H9 (cell line): ENCODE measurements around the gene TRIM54. TPM values are rescaled to one million over a fixed set of nuclear protein-coding genes. Genes with fewer than 3 reads are reported as not detected.

Source experiments
- DNase-seq: peaks from one replicate; pipeline ENCODE4 v3.0.0-alpha.2; 2017
- H2AFZ ChIP-seq: one replicate; pipeline ENCODE4 v1.6.1; 2013; ENCODE audit warnings: mild to moderate bottlenecking, low read length, control low read depth, moderate library complexity
- H2AK5ac ChIP-seq: 2 replicates; pipeline ENCODE4 v1.6.1; 2013; ENCODE audit warnings: low read length, control low read depth, mixed read lengths; ENCODE audit not compliant: insufficient read length
- H2BK120ac ChIP-seq: one replicate; pipeline ENCODE4 v1.6.1; 2013; ENCODE audit warnings: low read depth, mild to moderate bottlenecking, low read length, control low read depth, inconsistent platforms; ENCODE audit not compliant: poor library complexity, severe bottlenecking
- H2BK12ac ChIP-seq: 2 replicates; pipeline ENCODE4 v1.6.1; 2013; ENCODE audit warnings: low read length, control low read depth, mixed read lengths, low read depth; ENCODE audit not compliant: insufficient read length
- H2BK15ac ChIP-seq: 2 replicates; pipeline ENCODE4 v1.6.1; 2013; ENCODE audit warnings: low read depth, low read length, control low read depth
- H2BK20ac ChIP-seq: one replicate; pipeline ENCODE4 v1.6.1; 2013; ENCODE audit warnings: low read depth, mild to moderate bottlenecking, low read length, control low read depth, inconsistent platforms; ENCODE audit not compliant: poor library complexity, severe bottlenecking
- H2BK5ac ChIP-seq: 2 replicates; pipeline ENCODE4 v1.6.1; 2013; ENCODE audit warnings: low read length, control low read depth, mixed read lengths; ENCODE audit not compliant: insufficient read length
- H3K14ac ChIP-seq: 2 replicates; pipeline ENCODE4 v1.6.1; 2013; ENCODE audit warnings: low read length, control low read depth; ENCODE audit not compliant: insufficient read depth
- H3K18ac ChIP-seq: 2 replicates; pipeline ENCODE4 v1.6.1; 2013; ENCODE audit warnings: low read depth, mild to moderate bottlenecking, mixed read lengths, low read length, control low read depth; ENCODE audit not compliant: insufficient read length
- H3K23ac ChIP-seq: 2 replicates; pipeline ENCODE4 v1.6.1; 2013; ENCODE audit warnings: low read length, control low read depth, mixed read lengths, low read depth; ENCODE audit not compliant: insufficient read length
- H3K23me2 ChIP-seq: 2 replicates; pipeline ENCODE4 v1.6.1; 2013; ENCODE audit warnings: low read depth, mild to moderate bottlenecking, mixed read lengths, low read length, control low read depth; ENCODE audit not compliant: insufficient read length, poor library complexity, severe bottlenecking
- H3K27ac ChIP-seq: 2 replicates; pipeline ENCODE4 v1.5.1; 2013; ENCODE audit warnings: low read length, control low read depth, mixed read lengths, low read depth; ENCODE audit not compliant: insufficient read length
- H3K27me3 ChIP-seq: 2 replicates; pipeline ENCODE4 v1.6.1; 2013; ENCODE audit warnings: low read length, control low read depth, inconsistent platforms; ENCODE audit not compliant: insufficient read depth
- H3K4ac ChIP-seq: 2 replicates; pipeline ENCODE4 v1.6.1; 2013; ENCODE audit warnings: low read depth, mild to moderate bottlenecking, control low read depth, inconsistent platforms, low read length, moderate library complexity
- H3K4me1 ChIP-seq: 2 replicates; pipeline ENCODE4 v1.6.1; 2013; ENCODE audit warnings: low read length, control low read depth, inconsistent platforms; ENCODE audit not compliant: insufficient read depth
- H3K4me2 ChIP-seq: 2 replicates; pipeline ENCODE4 v1.6.1; 2013; ENCODE audit warnings: low read length, control low read depth, mixed read lengths; ENCODE audit not compliant: insufficient read length, insufficient read depth
- H3K56ac ChIP-seq: 2 replicates; pipeline ENCODE4 v1.6.1; 2013; ENCODE audit warnings: low read depth, mild to moderate bottlenecking, mixed read lengths, low read length, control low read depth; ENCODE audit not compliant: insufficient read length
- H3K79me1 ChIP-seq: 2 replicates; pipeline ENCODE4 v1.6.1; 2013; ENCODE audit warnings: low read depth, mild to moderate bottlenecking, moderate library complexity, low read length, control low read depth, inconsistent platforms; ENCODE audit not compliant: insufficient read depth, poor library complexity, severe bottlenecking
- H3K79me2 ChIP-seq: 2 replicates; pipeline ENCODE4 v1.6.1; 2013; ENCODE audit warnings: low read length, control low read depth, inconsistent platforms; ENCODE audit not compliant: insufficient read depth
- H3K9ac ChIP-seq: 2 replicates; pipeline ENCODE4 v1.6.1; 2013; ENCODE audit warnings: low read length, control low read depth, mixed read lengths; ENCODE audit not compliant: insufficient read length; ENCODE audit errors: extremely low read depth
- H3K9me3 ChIP-seq: one replicate; pipeline ENCODE4 v1.6.1; 2013; ENCODE audit warnings: low read depth, low read length, inconsistent platforms; ENCODE audit not compliant: control insufficient read depth
- H3T11ph ChIP-seq: one replicate; pipeline ENCODE4 v1.6.1; 2013; ENCODE audit warnings: mild to moderate bottlenecking, low read length, control low read depth, inconsistent platforms
- H4K20me1 ChIP-seq: one replicate; pipeline ENCODE4 v1.6.1; 2013; ENCODE audit not compliant: control insufficient read depth, insufficient read length, insufficient read depth
- H4K5ac ChIP-seq: 2 replicates; pipeline ENCODE4 v1.6.1; 2013; ENCODE audit warnings: low read depth, mild to moderate bottlenecking, mixed read lengths, low read length, control low read depth; ENCODE audit not compliant: insufficient read length
- H4K8ac ChIP-seq: replicated peaks from 2 replicates; pipeline ENCODE4 v1.6.1; 2013; ENCODE audit warnings: low read length, control low read depth, mixed read lengths, low read depth; ENCODE audit not compliant: insufficient read length
- H4K91ac ChIP-seq: 2 replicates; pipeline ENCODE4 v1.6.1; 2013; ENCODE audit warnings: low read depth, mild to moderate bottlenecking, moderate library complexity, mixed read lengths, low read length, control low read depth; ENCODE audit not compliant: insufficient read length
- H3K27ac Mint-ChIP-seq, 3 experiments: 2 replicates in 2 of 3; 3 replicates in 1 of 3; pipeline ENCODE4 v1.8.0; 2020 to 2021; ENCODE audit warnings: mixed read lengths in 3 of 3, mild to moderate bottlenecking in 1 of 3, moderate library complexity in 1 of 3
- H3K27me3 Mint-ChIP-seq: 2 replicates; pipeline ENCODE4 v1.8.0; 2021; ENCODE audit warnings: low read depth, mild to moderate bottlenecking, moderate library complexity, mixed read lengths
- H3K36me3 Mint-ChIP-seq, 3 experiments: 2 replicates in 2 of 3; 3 replicates in 1 of 3; pipeline ENCODE4 v1.8.0; 2020 to 2021; ENCODE audit warnings: low read depth in 3 of 3, mixed read lengths in 3 of 3; ENCODE audit not compliant: insufficient read depth in 1 of 3
- H3K4me1 Mint-ChIP-seq, 2 experiments: 2 replicates each; pipeline ENCODE4 v1.8.0; 2020; ENCODE audit warnings: mixed read lengths in 2 of 2
- H3K4me3 Mint-ChIP-seq, 2 experiments: 2 replicates in 1 of 2; 3 replicates in 1 of 2; pipeline ENCODE4 v1.8.0; 2020 to 2021; ENCODE audit warnings: mild to moderate bottlenecking in 2 of 2, mixed read lengths in 2 of 2, moderate library complexity in 1 of 2
- H3K9me3 Mint-ChIP-seq, 2 experiments: 2 replicates in 1 of 2; 3 replicates in 1 of 2; pipeline ENCODE4 v1.8.0; 2020; ENCODE audit warnings: mild to moderate bottlenecking in 2 of 2, mixed read lengths in 2 of 2, moderate library complexity in 1 of 2
- WGBS: extraction: QIAGEN DNeasy Blood & Tissue Kit; methylation state at CpG from one replicate; pipeline ENCODE4 v1.1.7; 2013; ENCODE audit warnings: missing lambda C conversion rate, low lambda C conversion rate, mixed read lengths; ENCODE audit not compliant: insufficient read length; ENCODE audit errors: extremely low coverage; 5-methylcytosine and 5-hydroxymethylcytosine counted together
- total RNA-seq: library from RNA; stranded (reverse); gene quantifications from 2 replicates; pipeline ENCODE4 v1.2.1, GENCODE V29; 2021
- TF ChIP-seq, protein P1 (sequence below): fragments of 200-600 bp; sonication (generic); conservative IDR thresholded peaks from 3 replicates; pipeline ENCODE4 v1.8.0; 2021; ENCODE audit warnings: antibody characterized with exemption, mild to moderate bottlenecking

Gene TRIM54
- total RNA-seq, 1 experiment from 2014 or later: 5.0 TPM

DNA sequence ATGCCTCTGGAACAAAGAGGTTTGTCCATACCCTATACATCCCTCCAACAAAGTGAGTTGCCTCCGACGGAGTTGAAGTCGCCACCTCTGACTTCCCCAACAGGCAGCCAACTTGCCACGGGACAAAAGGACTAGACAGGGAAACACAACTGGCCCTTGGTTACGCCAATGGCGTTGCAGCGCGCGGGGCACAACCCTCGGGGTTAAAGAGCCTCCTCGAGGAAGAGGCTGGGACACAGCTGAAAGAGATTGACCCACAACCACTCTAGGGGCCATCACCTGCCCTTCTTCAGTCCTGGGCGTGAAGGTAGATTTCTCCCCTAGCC, 73.8 kb downstream of the TRIM54 start:
- no CpG with 5 or more reads among the region's 12 CpGs for WGBS
- peaks cover 12 to 16% of the 10 kb centered on the region in 2 experiments for H3K9me3 Mint-ChIP-seq
- no peak overlapping the region for H2BK15ac ChIP-seq
- H3K9ac ChIP-seq: peak overlapping the region; percentile 95
- peak overlapping the region; percentile 78 for H4K8ac ChIP-seq
- peaks cover 17 to 25% (median 17%) of the 10 kb centered on the region in 3 experiments for H3K36me3 Mint-ChIP-seq
- peak overlapping the region; percentile 81 for H3K4me2 ChIP-seq
- H2BK20ac ChIP-seq: no peak overlapping the region
- no peak overlapping the region for H3T11ph ChIP-seq
- no peaks in the 10 kb centered on the region for H3K9me3 ChIP-seq
- H2BK12ac ChIP-seq: no peak overlapping the region
- H3K56ac ChIP-seq: peak overlapping the region; percentile 84
- peaks cover under 1% of the 10 kb centered on the region for H4K20me1 ChIP-seq
- H2BK5ac ChIP-seq: peak overlapping the region; percentile 73
- H3K18ac ChIP-seq: peak overlapping the region; percentile 97
- H4K91ac ChIP-seq: no peak overlapping the region
- no peak overlapping the region for H2AK5ac ChIP-seq
- peak overlapping the region; percentile 85 for H4K5ac ChIP-seq
- peak overlapping the region; percentile 100 for H3K27ac Mint-ChIP-seq
- no peaks in the 10 kb centered on the region for H3K27me3 ChIP-seq
- H3K23ac ChIP-seq: no peak overlapping the region
- DNase-seq: no peak
- peak overlapping the region; percentile 56; the same call in 1 of the 2 replicates for H3K4ac ChIP-seq
- peaks cover 4% of the 10 kb centered on the region for H3K79me1 ChIP-seq
- peak overlapping the region; percentile 91 for H3K27ac ChIP-seq
- H3K79me2 ChIP-seq: peaks cover 29% of the 10 kb centered on the region; the same call in 1 of the 2 replicates
- H2BK120ac ChIP-seq: peak overlapping the region; percentile 79
- peaks cover 16 to 43% of the 10 kb centered on the region in 2 experiments for H3K4me1 Mint-ChIP-seq
- TF ChIP-seq, protein P1, sequence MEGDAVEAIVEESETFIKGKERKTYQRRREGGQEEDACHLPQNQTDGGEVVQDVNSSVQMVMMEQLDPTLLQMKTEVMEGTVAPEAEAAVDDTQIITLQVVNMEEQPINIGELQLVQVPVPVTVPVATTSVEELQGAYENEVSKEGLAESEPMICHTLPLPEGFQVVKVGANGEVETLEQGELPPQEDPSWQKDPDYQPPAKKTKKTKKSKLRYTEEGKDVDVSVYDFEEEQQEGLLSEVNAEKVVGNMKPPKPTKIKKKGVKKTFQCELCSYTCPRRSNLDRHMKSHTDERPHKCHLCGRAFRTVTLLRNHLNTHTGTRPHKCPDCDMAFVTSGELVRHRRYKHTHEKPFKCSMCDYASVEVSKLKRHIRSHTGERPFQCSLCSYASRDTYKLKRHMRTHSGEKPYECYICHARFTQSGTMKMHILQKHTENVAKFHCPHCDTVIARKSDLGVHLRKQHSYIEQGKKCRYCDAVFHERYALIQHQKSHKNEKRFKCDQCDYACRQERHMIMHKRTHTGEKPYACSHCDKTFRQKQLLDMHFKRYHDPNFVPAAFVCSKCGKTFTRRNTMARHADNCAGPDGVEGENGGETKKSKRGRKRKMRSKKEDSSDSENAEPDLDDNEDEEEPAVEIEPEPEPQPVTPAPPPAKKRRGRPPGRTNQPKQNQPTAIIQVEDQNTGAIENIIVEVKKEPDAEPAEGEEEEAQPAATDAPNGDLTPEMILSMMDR: no peak
- H3K23me2 ChIP-seq: no peaks in the 10 kb centered on the region
- H3K4me3 Mint-ChIP-seq: peak overlapping the region; percentile 97 to 100
- H3K4me1 ChIP-seq: peaks cover 2% of the 10 kb centered on the region; the same call in 1 of the 2 replicates
- H3K14ac ChIP-seq: peak overlapping the region; percentile 94
- H3K27me3 Mint-ChIP-seq: no peaks in the 10 kb centered on the region
- no peak overlapping the region for H2AFZ ChIP-seq
